ENCODE results near the gene FMN1. TPM values are rescaled to one million over a fixed set of nuclear protein-coding genes. Genes with fewer than 3 reads are reported as not detected.

FMN1 gene
- total and polyA plus RNA-seq, 10 of the 15 experiments (the other 5 are each of a cell fraction or from before 2014, with no cell fraction given): 0.05 to 0.16 (median 0.08) TPM; not detected in 4

DNA sequence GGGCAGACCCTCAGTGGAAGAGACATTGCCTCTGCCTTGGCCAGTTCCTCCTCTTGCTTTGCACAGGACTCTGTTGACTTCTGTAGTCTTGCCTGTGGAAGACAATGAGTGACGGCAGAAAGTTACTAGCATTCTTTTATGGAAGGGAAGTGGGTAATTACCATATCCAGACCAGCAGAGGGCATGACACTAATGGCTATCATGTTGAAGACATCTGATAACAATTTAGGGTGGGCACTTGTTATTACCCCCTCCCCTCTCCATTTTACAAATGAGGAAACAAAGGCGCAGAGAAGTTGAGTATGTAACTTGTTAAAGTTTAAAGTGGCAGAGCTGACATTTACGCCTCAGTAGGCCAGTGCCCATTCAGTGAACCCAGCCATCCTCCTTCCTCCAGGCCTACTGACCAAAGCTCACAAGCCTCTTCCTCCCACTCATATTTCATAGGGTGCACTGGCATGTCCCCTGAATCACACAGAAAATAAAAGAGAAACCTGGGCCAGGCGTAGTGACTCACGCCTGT, 48.2 kb upstream of the FMN1 start (continued):
- TF ChIP-seq, protein P1, sequence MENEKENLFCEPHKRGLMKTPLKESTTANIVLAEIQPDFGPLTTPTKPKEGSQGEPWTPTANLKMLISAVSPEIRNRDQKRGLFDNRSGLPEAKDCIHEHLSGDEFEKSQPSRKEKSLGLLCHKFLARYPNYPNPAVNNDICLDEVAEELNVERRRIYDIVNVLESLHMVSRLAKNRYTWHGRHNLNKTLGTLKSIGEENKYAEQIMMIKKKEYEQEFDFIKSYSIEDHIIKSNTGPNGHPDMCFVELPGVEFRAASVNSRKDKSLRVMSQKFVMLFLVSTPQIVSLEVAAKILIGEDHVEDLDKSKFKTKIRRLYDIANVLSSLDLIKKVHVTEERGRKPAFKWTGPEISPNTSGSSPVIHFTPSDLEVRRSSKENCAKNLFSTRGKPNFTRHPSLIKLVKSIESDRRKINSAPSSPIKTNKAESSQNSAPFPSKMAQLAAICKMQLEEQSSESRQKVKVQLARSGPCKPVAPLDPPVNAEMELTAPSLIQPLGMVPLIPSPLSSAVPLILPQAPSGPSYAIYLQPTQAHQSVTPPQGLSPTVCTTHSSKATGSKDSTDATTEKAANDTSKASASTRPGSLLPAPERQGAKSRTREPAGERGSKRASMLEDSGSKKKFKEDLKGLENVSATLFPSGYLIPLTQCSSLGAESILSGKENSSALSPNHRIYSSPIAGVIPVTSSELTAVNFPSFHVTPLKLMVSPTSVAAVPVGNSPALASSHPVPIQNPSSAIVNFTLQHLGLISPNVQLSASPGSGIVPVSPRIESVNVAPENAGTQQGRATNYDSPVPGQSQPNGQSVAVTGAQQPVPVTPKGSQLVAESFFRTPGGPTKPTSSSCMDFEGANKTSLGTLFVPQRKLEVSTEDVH (IDR thresholded peaks at IDR 0.05; ENCODE audit: low read depth, partially characterized antibody): no peak

DNA sequence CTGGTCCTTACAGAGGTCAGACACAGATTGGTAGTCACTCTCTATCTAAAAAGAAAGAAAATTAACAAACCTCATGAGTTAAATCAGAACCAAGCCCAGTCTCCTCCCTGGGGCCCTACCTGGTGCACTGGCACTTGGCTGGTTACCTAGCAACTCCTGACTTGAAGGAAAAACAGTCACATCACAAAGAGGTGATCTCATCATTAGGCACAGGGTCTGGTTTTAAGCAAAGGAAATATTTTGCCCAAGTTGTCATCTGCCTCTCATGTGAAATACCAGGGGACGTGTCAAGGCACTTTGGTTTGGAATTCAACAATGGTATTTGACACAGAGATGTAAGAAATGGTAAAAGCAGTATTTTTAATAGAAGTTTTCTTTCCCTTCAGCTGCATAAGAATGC, 47.7 kb upstream of the FMN1 start:
- intact Hi-C loops (cut with micrococcal nuclease; ENCODE audit: unreplicated experiment) (no loop called here), in situ Hi-C loops (cut with MboI) (no loop called here)
- Histone ChIP-seq H3K4me1 (ENCODE audit: control insufficient read depth, insufficient read depth, low read length) (peaks cover 5% of the 10 kb centered on the region), H4K20me1 (ENCODE audit: control insufficient read depth, insufficient read depth) (no peaks in the 10 kb centered on the region), H3K79me2 (ENCODE audit: control insufficient read depth, insufficient read depth, low read length) (no peaks in the 10 kb centered on the region), H3K9ac (ENCODE audit: control insufficient read depth, insufficient read depth, low read length) (no peak overlapping the region), H3K27ac (ENCODE audit: control insufficient read depth, insufficient read depth) (no peak overlapping the region), H2AFZ (ENCODE audit: control insufficient read depth, low read depth, low read length) (no peak overlapping the region), H3K4me2 (ENCODE audit: control insufficient read depth, insufficient read depth) (no peak overlapping the region), H3K36me3 (ENCODE audit: control insufficient read depth in 2 of 2, insufficient read depth in 2 of 2, low read length in 1 of 2) (no peaks in the 10 kb centered on the region), H3K27me3 (replicated peaks in 1 of 2; ENCODE audit: control insufficient read depth in 2 of 2, insufficient read depth in 2 of 2, low read length in 1 of 2) (no peaks in the 10 kb centered on the region; a peak in 1 of 4 replicates), H3K4me3 (no peak overlapping the region), H3K9me3 (replicated peaks; ENCODE audit: control insufficient read depth, insufficient read depth, low read length) (no peaks in the 10 kb centered on the region)
- ChIA-PET POLR2A (no interaction called here), CTCF (interaction anchor here (2.6 kb wide), 1 partner anchor 156 kb away, joined by 5 read pairs; no protein-coding TSS in a partner anchor), RAD21 (ENCODE audit: unreplicated experiment) (no interaction called here), SMC1A (ENCODE audit: uncharacterized antibody, unreplicated experiment) (interaction anchor here (1.2 kb wide), 1 partner anchor 479 kb away, joined by 3 read pairs; no protein-coding TSS in a partner anchor)
- no TSS peak for BruUV-seq (replicated peaks)
- no peak for ATAC-seq
- no peak for DNase-seq (ENCODE audit: low read depth, low spot score)
- 0% methylated on average over 1 of the region's 1 CpG for WGBS (ENCODE audit: insufficient coverage, insufficient replicate concordance, low lambda C conversion rate, missing lambda C conversion rate)
- FAIRE-seq: no peak
- no peak for TF ChIP-seq CHD1 (IDR thresholded peaks at IDR 0.05; ENCODE audit: low read depth, low read length)
- TF ChIP-seq, protein P2, sequence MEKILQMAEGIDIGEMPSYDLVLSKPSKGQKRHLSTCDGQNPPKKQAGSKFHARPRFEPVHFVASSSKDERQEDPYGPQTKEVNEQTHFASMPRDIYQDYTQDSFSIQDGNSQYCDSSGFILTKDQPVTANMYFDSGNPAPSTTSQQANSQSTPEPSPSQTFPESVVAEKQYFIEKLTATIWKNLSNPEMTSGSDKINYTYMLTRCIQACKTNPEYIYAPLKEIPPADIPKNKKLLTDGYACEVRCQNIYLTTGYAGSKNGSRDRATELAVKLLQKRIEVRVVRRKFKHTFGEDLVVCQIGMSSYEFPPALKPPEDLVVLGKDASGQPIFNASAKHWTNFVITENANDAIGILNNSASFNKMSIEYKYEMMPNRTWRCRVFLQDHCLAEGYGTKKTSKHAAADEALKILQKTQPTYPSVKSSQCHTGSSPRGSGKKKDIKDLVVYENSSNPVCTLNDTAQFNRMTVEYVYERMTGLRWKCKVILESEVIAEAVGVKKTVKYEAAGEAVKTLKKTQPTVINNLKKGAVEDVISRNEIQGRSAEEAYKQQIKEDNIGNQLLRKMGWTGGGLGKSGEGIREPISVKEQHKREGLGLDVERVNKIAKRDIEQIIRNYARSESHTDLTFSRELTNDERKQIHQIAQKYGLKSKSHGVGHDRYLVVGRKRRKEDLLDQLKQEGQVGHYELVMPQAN (conservative IDR thresholded peaks at IDR 0.05): no peak
- TF ChIP-seq, protein P3, sequence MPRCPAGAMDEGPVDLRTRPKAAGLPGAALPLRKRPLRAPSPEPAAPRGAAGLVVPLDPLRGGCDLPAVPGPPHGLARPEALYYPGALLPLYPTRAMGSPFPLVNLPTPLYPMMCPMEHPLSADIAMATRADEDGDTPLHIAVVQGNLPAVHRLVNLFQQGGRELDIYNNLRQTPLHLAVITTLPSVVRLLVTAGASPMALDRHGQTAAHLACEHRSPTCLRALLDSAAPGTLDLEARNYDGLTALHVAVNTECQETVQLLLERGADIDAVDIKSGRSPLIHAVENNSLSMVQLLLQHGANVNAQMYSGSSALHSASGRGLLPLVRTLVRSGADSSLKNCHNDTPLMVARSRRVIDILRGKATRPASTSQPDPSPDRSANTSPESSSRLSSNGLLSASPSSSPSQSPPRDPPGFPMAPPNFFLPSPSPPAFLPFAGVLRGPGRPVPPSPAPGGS (IDR thresholded peaks at IDR 0.05; ENCODE audit: borderline replicate concordance, insufficient read depth, low read depth, low read length, poor library complexity, severe bottlenecking): no peak
- TF ChIP-seq, protein P4, sequence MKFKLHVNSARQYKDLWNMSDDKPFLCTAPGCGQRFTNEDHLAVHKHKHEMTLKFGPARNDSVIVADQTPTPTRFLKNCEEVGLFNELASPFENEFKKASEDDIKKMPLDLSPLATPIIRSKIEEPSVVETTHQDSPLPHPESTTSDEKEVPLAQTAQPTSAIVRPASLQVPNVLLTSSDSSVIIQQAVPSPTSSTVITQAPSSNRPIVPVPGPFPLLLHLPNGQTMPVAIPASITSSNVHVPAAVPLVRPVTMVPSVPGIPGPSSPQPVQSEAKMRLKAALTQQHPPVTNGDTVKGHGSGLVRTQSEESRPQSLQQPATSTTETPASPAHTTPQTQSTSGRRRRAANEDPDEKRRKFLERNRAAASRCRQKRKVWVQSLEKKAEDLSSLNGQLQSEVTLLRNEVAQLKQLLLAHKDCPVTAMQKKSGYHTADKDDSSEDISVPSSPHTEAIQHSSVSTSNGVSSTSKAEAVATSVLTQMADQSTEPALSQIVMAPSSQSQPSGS (IDR thresholded peaks at IDR 0.05; ENCODE audit: low read length): no peak
- no peak for TF ChIP-seq KDM1A (IDR thresholded peaks at IDR 0.05; ENCODE audit: borderline replicate concordance)
- no peak for TF ChIP-seq GATAD2B (conservative IDR thresholded peaks at IDR 0.05; ENCODE audit: low read depth)
- TF ChIP-seq SREBF1 (IDR thresholded peaks at IDR 0.05; ENCODE audit: low read length): no peak
- no peak for TF ChIP-seq MXI1 (IDR thresholded peaks at IDR 0.05; ENCODE audit: low read depth, low read length)
- no peak for TF ChIP-seq NR2C1 (IDR thresholded peaks at IDR 0.05)
- TF ChIP-seq TCF12 (IDR thresholded peaks at IDR 0.05; ENCODE audit: low read depth, low read length): no peak

All from GM12878 (cell line).